Astrocyte of the cerebellum (primary cell): Measurements from ENCODE around the gene FRMD4B.

ENCODE experiments used
- DNase-seq: peaks from one replicate; pipeline ENCODE4 v3.0.0-alpha.2; 2011; ENCODE audit warnings: low read depth
- H3K4me3 ChIP-seq: 2 replicates; pipeline ENCODE4 v1.5.1; 2011; ENCODE audit warnings: mild to moderate bottlenecking, low read depth, low read length, moderate library complexity
- in situ Hi-C: cut with HindIII; loops from 2 replicates; pipeline ENCODE4 v1.10.0; 2017; ENCODE audit warnings: low sequenced_read_pairs
- TF ChIP-seq, protein P1 (sequence below): IDR thresholded peaks from 2 replicates; pipeline ENCODE4 v1.5.1; 2012; ENCODE audit warnings: low read length, low read depth, moderate library complexity, mild to moderate bottlenecking; ENCODE audit errors: missing control alignments

The FRMD4B gene

GRCh38 chr3:69205385-69205784, 180.5 kb downstream of the FRMD4B start:
- no peak overlapping the region for H3K4me3 ChIP-seq
- no peak for DNase-seq
- TF ChIP-seq, protein P1, sequence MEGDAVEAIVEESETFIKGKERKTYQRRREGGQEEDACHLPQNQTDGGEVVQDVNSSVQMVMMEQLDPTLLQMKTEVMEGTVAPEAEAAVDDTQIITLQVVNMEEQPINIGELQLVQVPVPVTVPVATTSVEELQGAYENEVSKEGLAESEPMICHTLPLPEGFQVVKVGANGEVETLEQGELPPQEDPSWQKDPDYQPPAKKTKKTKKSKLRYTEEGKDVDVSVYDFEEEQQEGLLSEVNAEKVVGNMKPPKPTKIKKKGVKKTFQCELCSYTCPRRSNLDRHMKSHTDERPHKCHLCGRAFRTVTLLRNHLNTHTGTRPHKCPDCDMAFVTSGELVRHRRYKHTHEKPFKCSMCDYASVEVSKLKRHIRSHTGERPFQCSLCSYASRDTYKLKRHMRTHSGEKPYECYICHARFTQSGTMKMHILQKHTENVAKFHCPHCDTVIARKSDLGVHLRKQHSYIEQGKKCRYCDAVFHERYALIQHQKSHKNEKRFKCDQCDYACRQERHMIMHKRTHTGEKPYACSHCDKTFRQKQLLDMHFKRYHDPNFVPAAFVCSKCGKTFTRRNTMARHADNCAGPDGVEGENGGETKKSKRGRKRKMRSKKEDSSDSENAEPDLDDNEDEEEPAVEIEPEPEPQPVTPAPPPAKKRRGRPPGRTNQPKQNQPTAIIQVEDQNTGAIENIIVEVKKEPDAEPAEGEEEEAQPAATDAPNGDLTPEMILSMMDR, result no peak
- in situ Hi-C loops, result no loop called here

- no peak for DNase-seq
- no peak overlapping the region for H3K4me3 ChIP-seq
- in situ Hi-C loops, result no loop called here
- TF ChIP-seq, protein P1, result no peak
These were observed 181.5 kb downstream of the FRMD4B start for GRCh38 chr3:69204315-69204957.

DNA sequence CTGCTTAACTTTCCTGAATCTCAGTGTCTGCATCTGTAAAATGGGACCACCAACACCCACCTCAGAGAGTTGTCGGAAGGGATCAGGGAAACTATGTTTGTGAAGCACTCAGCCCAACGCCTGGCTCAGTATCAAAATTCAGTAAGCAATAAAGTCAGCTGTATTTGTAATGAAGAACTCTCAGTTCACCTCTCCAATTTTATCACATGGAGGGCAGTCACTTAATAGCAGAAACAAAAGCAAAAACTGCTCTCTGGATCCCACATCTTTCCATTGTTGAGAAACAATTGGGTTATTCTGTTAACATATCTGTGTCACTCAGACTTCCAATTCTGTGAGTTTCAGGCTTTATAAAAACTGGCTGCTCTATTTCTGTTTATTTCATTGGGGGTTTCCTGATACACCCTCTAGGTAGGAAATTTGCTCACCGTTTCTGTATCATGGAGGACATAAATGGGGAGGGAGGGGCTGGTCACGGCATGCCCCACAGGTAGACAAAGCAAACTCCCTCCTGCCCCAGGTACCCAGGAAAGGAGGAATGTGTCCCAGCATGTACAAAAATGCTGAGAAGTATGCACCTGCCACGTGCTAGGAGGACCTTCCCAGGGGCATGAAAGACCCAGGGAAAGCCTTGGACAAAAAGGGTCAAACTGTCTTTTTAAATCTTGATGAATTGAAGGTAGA, 182.1 kb downstream of the FRMD4B start:
- TF ChIP-seq, protein P1, result no peak
- H3K4me3 ChIP-seq, result no peak overlapping the region
- DNase-seq, result no peak
- in situ Hi-C loops, result no loop called here

GRCh38 chr3:69201658-69202057, 184.2 kb downstream of the FRMD4B start:
- H3K4me3 ChIP-seq, result no peak overlapping the region
- in situ Hi-C loops, result no loop called here
- no peak for DNase-seq
- TF ChIP-seq, protein P1, result no peak

DNA sequence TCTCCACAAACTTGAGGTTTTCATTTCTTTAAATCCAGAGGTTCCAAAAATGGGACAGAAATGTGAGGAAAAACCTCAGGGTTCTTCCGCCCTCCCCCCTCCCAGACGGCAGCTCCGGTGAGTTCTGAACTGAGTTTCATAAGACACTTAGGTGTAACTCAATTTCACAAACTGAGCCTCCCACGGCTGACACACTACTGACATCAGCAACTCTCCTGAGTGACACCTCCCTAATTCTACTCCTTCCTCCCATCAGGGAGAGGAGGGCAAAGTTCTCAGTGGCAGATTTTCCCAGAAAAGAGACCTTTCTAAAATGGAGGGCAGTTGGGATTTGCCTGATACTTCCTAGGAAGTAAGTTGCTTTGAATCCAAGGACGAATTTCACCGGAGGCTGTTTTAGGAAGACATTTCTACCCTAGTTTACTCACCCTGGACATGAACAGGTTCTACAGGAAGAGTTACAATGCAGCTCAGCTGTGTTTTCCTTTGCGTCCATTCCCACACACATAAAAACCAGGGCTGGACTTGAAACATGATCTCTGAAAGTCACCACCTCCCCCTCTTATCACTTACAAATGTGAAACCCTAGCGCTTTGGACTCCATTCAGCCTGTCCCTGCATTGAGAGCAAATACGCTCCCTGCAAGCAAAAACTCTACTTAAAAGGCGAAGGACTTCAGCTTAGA, 185.4 kb downstream of the FRMD4B start:
- peak; percentile 5 for DNase-seq
- H3K4me3 ChIP-seq, result no peak overlapping the region
- in situ Hi-C loops, result no loop called here
- TF ChIP-seq, protein P1, result no peak

GRCh38 chr3:69199942-69200341, 185.9 kb downstream of the FRMD4B start:
- in situ Hi-C loops, result no loop called here
- TF ChIP-seq, protein P1, result no peak
- no peak for DNase-seq
- no peak overlapping the region for H3K4me3 ChIP-seq
